SK-N-SH treated with all-trans-retinoic acid at 6 μM for 48 hours (cell line): ENCODE data around the gene OR11H7.

Experiments
- ATAC-seq: fragments of 200-7000 bp; cut with Tn5 transposase; 3 replicates; pipeline ENCODE4 v1.9.1; 2020; ENCODE audit warnings: mild to moderate bottlenecking, moderate library complexity
- ARNTL ChIP-seq: fragments of 450-650 bp; formaldehyde crosslinking; IDR thresholded peaks from 2 replicates; pipeline ENCODE4 v1.5.0; 2020; ENCODE audit warnings: low read depth, mild to moderate bottlenecking, moderate library complexity, borderline replicate concordance
- BACH2 ChIP-seq: fragments of 250-450 bp; sonication (Bioruptor Pico); IDR thresholded peaks from 2 replicates; pipeline ENCODE4 v1.9.0; 2021; ENCODE audit warnings: mild to moderate bottlenecking, borderline replicate concordance
- CREB5 ChIP-seq: fragments of 250-450 bp; sonication (Bioruptor Pico); IDR thresholded peaks from 2 replicates; pipeline ENCODE4 v1.5.1; 2020; ENCODE audit warnings: low read depth, mild to moderate bottlenecking, moderate library complexity
- CSDC2 ChIP-seq: fragments of 250-450 bp; sonication (Bioruptor Pico); IDR thresholded peaks from 2 replicates; pipeline ENCODE4 v1.5.0; 2020; ENCODE audit warnings: mild to moderate bottlenecking, moderate library complexity
- CSRNP3 ChIP-seq: fragments of 250-450 bp; sonication (Bioruptor Pico); IDR thresholded peaks from 2 replicates; pipeline ENCODE4 v1.5.1; 2021; ENCODE audit warnings: mild to moderate bottlenecking, moderate library complexity
- ESRRG ChIP-seq: fragments of 250-450 bp; sonication (Bioruptor Pico); IDR thresholded peaks from 2 replicates; pipeline ENCODE4 v1.6.1; 2021; ENCODE audit warnings: mild to moderate bottlenecking
- GLIS3 ChIP-seq: fragments of 250-450 bp; sonication (Bioruptor Pico); IDR thresholded peaks from 2 replicates; pipeline ENCODE4 v1.5.0; 2020; ENCODE audit warnings: mild to moderate bottlenecking, moderate library complexity
- ISL1 ChIP-seq: fragments of 250-450 bp; sonication (Bioruptor Pico); IDR thresholded peaks from 2 replicates; pipeline ENCODE4 v2.1.2; 2022; ENCODE audit warnings: mild to moderate bottlenecking, moderate library complexity
- OSR1 ChIP-seq: fragments of 250-450 bp; sonication (Bioruptor Pico); IDR thresholded peaks from 2 replicates; pipeline ENCODE4 v1.8.0; 2022; ENCODE audit warnings: moderate library complexity, mild to moderate bottlenecking, inconsistent platforms
- PATZ1 ChIP-seq: fragments of 250-450 bp; sonication (Bioruptor Pico); IDR thresholded peaks from 2 replicates; pipeline ENCODE4 v1.8.0; 2020; ENCODE audit warnings: mild to moderate bottlenecking, moderate library complexity, borderline replicate concordance
- PPARA ChIP-seq: fragments of 250-450 bp; sonication (Bioruptor Pico); IDR thresholded peaks from 2 replicates; pipeline ENCODE4 v1.5.0; 2020; ENCODE audit warnings: mild to moderate bottlenecking, borderline replicate concordance
- RARB ChIP-seq: fragments of 250-450 bp; sonication (Bioruptor Pico); IDR thresholded peaks from 2 replicates; pipeline ENCODE4 v1.8.0; 2021; ENCODE audit warnings: mild to moderate bottlenecking, moderate library complexity
- SNAI2 ChIP-seq: fragments of 250-450 bp; sonication (Bioruptor Pico); IDR thresholded peaks from 2 replicates; pipeline ENCODE4 v1.5.0; 2020; ENCODE audit warnings: mild to moderate bottlenecking, moderate library complexity
- TCF4 ChIP-seq: fragments of 250-450 bp; sonication (Bioruptor Pico); IDR thresholded peaks from 2 replicates; pipeline ENCODE4 v1.8.0; 2021; ENCODE audit warnings: mild to moderate bottlenecking, moderate library complexity, borderline replicate concordance
- TOX ChIP-seq: fragments of 250-450 bp; sonication (Bioruptor Pico); IDR thresholded peaks from 2 replicates; pipeline ENCODE4 v1.8.0; 2021; ENCODE audit warnings: mild to moderate bottlenecking, moderate library complexity, borderline replicate concordance
- TSHZ2 ChIP-seq: fragments of 250-450 bp; sonication (Bioruptor Pico); IDR thresholded peaks from 2 replicates; pipeline ENCODE4 v1.5.0; 2020; ENCODE audit warnings: mild to moderate bottlenecking, moderate library complexity
- ZC3H10 ChIP-seq: fragments of 250-450 bp; sonication (Bioruptor Pico); IDR thresholded peaks from 2 replicates; pipeline ENCODE4 v1.5.1; 2021; ENCODE audit warnings: mild to moderate bottlenecking, moderate library complexity
- ZFP3 ChIP-seq: fragments of 250-450 bp; sonication (Bioruptor Pico); IDR thresholded peaks from 2 replicates; pipeline ENCODE4 v1.5.0; 2020; ENCODE audit warnings: mild to moderate bottlenecking, moderate library complexity
- ZFP30 ChIP-seq: fragments of 450-650 bp; formaldehyde crosslinking; IDR thresholded peaks from 2 replicates; pipeline ENCODE4 v1.5.0; 2022; ENCODE audit warnings: mild to moderate bottlenecking, moderate library complexity
- ZNF565 ChIP-seq: fragments of 450-650 bp; formaldehyde crosslinking; conservative IDR thresholded peaks from 2 replicates; pipeline ENCODE4 v1.5.0; 2020; ENCODE audit warnings: low read depth, mild to moderate bottlenecking, moderate library complexity
- ZNF70 ChIP-seq: fragments of 450-650 bp; formaldehyde crosslinking; IDR thresholded peaks from 2 replicates; pipeline ENCODE4 v1.5.0; 2020; ENCODE audit warnings: mild to moderate bottlenecking, moderate library complexity
- ZNF8 ChIP-seq: fragments of 450-650 bp; formaldehyde crosslinking; IDR thresholded peaks from 2 replicates; pipeline ENCODE4 v1.5.0; 2020; ENCODE audit warnings: mild to moderate bottlenecking, moderate library complexity

OR11H7 gene

DNA sequence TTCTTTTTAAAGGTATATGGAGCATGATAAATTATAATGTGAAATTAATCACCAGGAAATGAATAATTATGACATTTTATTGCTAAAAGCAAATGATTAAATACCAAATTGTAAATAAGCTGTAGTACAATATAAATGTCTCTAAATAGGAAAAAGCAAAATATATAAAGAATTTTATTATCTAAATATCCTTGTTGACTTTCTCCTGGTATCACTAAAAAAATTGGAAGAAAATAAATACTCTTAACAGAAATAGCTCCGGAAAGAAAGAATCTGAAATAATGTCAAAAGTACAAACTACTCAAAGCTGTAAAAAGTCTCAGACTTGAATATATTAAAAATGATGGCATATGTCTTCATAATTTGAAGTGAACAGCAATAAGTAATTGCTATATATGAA, at the start of gene OR11H7:
OR11H7 (plus strand) TSS at position 301 of the 400 bp plus-strand sequence.
- no peak for TF ChIP-seq ESRRG (CRISPR knock-in tag)
- no peak for ATAC-seq

DNA sequence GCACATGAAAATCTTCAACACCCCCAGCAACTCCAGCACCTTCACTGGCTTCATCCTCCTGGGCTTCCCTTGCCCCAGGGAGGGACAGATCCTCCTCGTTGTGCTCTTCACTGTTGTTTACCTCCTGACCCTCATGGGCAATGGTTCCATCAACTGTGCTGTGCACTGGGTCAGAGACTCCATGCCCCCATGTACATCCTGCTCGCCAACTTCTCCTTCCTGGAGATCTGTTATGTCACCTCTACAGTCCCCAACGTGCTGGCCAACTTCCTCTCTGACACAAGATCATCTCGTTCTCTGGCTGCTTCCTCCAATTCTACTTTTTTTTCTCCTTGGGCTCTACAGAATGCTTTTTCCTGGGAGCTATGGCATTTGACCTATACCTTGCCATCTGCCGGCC, 49.6 kb upstream of the OR11H7 start:
- no peak for TF ChIP-seq CSRNP3
- no peak for TF ChIP-seq TOX
- TF ChIP-seq RARB (CRISPR knock-in tag) = no peak
- TF ChIP-seq PPARA (CRISPR knock-in tag) = no peak
- TF ChIP-seq ESRRG (CRISPR knock-in tag) = no peak
- TF ChIP-seq ZNF70 = no peak
- TF ChIP-seq ZFP3 = no peak
- no peak for TF ChIP-seq TCF4
- TF ChIP-seq OSR1 (CRISPR knock-in tag) = no peak
- TF ChIP-seq TSHZ2 = no peak
- TF ChIP-seq BACH2 = no peak
- no peak for TF ChIP-seq ZNF8 (CRISPR knock-in tag)
- no peak for TF ChIP-seq PATZ1
- no peak for TF ChIP-seq ZFP30
- no peak for ATAC-seq

GRCh38 chr14:20179880-20180279, 48.9 kb upstream of the OR11H7 start:
- TF ChIP-seq ZNF70 = no peak
- TF ChIP-seq SNAI2 (CRISPR knock-in tag) = no peak
- TF ChIP-seq PATZ1 = no peak
- TF ChIP-seq ARNTL (CRISPR knock-in tag) = no peak
- TF ChIP-seq ZNF565 (CRISPR knock-in tag) = no peak
- no peak for TF ChIP-seq TSHZ2
- TF ChIP-seq TOX = no peak
- TF ChIP-seq CREB5 (CRISPR knock-in tag) = no peak
- TF ChIP-seq OSR1 (CRISPR knock-in tag) = no peak
- TF ChIP-seq ZNF8 (CRISPR knock-in tag) = no peak
- no peak for TF ChIP-seq ZC3H10 (CRISPR knock-in tag)
- no peak for TF ChIP-seq CSDC2 (CRISPR knock-in tag)
- no peak for TF ChIP-seq GLIS3 (CRISPR knock-in tag)
- no peak for TF ChIP-seq PPARA (CRISPR knock-in tag)
- no peak for TF ChIP-seq TCF4
- TF ChIP-seq ISL1 (CRISPR knock-in tag) = no peak
- no peak for TF ChIP-seq ZFP3
- TF ChIP-seq CSRNP3 = no peak
- no peak for TF ChIP-seq ZFP30
- ATAC-seq = no peak
